Measurements from ENCODE around the gene TBKBP1.
"Not testable (repeated sequence)": the region's sequence is repeated elsewhere in the genome, so short reads cannot be mapped to it uniquely, and the experiment has no call there.

Gene TBKBP1

DNA sequence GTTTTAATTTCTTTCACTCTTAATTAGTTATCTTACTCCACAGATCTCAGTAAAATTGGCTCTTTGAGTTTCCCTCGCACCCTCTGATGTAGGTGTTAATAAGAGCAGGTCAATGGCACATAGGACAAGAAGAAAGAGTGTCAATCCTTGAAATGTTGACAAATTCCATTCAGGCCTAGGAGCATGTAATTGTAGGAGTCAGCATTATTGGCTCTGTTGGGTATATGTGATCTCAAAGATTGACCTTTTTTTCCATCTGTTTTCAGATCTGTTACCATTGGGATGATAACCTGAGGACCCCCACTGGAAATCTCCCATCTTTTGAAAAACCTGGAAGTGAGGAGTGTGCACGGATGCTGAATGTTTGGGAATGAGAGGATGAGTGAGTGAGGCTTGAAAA is 11.8 kb upstream of the TBKBP1 start:
- DNase-seq: no peak

DNA sequence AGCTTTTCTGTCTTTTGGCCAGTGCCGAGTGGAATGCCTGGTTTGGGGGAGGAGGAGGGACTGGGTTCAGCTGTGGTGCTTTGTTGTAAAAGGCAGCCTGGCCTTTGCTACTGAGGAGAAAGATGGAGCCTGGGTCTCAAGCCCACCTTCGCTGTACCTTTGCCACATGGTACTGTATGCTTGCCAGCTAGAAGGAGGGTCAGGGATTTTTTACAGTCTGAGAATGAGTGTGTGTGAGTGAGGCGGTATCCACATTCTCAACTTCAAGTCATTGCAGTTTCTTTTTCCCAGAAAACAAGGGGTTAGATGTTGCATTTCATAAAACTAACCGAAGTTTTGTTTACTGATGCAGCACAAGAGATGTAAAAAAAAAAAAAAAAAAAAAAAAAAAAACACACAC is 11.2 kb upstream of the TBKBP1 start:
- not testable (repeated sequence) for DNase-seq

DNA sequence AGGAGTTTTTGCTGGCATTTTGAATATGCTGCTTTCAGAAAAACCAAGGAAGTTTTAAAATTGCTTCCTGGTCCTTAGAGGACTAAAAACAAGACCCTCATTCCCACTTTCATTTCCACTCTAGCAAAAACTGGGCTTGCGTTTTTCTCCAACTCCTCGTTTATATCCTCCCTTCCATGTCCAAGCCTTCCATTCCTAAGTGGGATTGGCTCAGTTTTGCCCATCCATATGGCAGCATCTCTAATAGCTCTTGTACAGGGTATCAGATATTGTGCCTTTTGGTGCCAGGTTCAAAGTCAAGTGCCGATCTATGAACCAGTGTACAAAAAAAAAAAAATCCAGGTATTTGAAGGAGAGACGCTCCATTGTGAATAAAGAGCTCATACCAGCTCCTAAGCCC is 9.9 kb upstream of the TBKBP1 start:
- no peak for DNase-seq

DNA sequence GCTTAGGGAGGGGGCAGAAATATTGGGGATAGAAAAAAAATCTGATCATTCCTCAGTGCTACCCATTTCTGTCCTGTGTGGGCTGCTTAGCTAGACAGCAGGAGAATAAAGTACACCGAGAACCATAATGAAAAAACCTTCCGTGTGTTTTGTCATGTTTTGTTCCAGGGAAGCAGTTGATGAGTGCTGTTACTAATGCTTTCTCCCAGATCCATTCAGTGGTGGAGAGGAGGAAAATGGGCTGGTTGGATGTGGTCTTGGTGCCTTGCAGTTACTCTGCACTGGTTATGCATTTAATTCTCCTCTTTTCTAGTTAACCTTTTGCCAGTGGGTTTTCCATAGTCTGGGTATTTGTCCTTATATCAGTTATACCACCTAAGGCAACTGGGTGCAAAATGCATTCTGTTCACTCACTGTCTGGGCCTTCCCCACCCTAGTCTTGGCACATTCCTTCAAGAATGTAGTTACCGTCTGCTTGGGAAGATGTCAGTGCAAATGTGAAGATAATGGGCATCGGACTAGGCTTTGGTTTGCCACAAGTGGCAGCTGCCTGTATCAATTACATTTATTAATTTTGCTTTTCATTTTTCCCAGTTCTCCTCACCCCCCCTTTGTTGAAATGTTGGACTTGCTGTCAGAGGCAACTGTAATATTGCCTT is 9.3 kb upstream of the TBKBP1 start:
- no peak for DNase-seq

DNA sequence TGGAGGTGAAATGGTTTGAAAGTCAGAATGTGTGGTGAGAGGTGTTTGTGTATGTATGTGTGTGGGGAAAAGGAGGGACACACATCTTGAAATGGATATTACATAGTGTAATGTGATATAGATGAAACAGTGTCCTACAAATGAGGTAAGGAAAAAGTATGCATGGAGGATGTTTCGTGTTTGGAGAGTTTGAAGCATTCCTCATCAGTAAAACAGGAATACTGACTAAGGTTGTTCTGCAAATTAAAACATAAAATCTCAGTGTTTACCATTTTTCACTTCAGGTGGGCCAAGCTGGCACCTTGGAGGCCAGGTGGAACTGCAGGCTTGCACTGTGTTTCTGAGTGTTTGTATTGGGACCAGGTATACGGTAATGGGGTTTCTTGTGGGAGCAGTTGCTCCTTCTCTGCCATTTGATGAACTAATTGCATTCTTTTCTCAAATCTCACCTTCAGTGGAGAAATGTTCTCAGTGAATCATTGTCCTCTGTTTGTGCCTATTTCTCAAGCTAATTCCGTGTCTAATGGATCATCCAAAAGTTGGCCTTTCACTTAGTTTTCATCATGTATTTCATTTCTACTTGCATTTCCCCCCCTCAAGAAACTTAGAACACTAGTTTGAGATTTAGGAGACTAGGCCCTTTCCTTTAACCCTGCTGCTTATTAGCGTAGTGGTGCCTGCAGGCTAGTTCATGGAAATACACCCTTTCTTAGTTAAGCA is 8.2 kb upstream of the TBKBP1 start:
- DNase-seq: no peak

DNA sequence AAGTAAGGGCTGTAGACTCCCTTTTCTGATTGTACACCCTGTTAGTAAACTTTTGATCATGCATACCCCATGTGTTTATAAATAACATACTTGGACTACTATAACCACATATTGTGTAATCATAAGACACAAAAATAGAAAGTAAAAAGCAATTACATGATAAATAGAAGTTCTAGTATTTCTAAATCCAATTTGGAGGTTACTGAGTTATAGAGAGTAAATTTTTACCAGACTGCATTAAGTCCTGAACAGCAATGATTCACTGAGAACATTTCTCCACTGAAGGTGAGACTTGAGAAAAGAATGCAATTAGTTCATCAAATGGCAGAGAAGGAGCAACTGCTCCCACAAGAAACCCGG is 7.7 kb upstream of the TBKBP1 start:
- DNase-seq: no peak

DNA sequence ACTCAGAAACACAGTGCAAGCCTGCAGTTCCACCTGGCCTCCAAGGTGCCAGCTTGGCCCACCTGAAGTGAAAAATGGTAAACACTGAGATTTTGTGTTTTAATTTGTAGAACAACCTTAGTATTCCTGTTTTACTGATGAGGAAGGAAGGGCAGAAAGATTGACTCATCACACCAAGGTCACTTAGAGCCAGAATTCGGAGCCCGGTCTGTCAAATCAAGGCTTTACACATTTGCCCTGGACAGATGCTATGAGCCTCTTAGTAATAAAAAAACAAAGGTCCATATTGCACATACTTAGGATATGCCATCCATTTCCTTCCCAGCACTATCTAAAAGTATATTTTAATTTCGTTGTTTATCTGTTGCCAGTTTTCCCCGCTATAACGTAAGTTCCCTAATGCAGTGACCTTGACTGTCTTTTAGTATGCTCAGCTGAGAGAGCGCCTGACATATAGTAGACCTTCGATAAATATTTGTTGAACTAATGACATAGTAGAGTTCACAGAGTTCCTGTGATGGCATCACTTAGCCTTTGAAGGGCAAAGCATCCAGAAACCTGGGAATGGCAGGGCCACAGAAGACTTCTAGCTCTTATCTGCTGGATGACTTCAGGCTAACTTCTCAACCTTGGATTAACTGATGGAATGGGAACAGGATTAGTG is 7.2 kb upstream of the TBKBP1 start:
- no peak for DNase-seq

DNA sequence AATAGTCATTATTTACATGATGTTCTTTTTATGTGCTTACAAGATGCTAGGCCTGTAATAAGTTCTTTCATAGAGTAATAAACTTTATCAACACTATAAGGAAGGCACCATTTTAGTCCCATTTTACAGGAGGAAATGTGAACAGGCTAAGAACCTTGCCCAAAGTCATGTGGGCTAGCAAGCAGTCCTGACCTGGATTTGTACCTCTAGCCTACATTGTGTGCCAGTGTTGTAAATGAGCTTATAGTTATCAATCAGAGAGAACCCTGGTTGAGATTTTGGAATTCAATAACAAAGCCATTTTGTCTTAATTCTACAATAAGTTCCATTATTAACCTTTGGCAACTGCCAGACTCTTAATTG is 6.7 kb upstream of the TBKBP1 start:
- no peak for DNase-seq

DNA sequence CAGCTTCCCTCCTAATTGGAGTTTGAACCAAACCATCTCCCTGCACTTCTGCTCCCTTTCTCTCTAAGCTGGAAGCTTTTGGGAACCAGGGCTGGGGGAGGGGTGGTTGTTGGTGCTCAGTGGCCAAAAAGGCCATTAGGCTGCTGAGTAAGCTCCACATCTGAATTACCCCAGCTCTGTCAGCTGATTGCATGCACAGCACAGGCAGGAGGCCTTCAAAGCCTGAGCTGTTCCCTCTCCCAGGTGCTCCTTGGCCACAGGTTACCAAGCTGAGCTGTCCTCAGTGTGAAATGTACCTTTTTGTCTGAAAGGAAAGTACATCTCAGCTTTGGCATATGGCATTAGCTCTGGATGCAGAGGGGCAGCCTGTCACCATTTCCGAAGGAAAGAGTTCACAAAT is 6.2 kb upstream of the TBKBP1 start:
- DNase-seq: no peak

DNA sequence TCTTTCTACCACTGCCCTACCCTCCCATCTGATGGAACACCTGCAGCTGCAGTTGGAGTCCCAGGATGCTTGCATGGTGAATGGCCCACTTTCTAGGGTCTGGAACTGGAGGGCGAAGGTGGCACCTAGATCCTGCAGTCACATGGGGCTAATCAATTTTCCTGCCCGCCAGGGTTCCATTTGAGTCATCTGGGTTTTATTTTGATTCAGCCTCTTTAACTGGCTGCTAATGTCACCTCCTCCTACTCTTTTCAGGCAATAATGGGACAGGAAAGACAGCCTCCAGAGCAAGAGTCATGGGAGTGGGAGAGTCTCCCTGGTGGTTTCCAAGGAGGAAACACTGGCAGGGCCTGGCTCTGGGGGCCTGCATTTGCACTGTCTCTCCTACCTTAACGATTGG is 3.8 kb upstream of the TBKBP1 start:
- no peak for DNase-seq

DNA sequence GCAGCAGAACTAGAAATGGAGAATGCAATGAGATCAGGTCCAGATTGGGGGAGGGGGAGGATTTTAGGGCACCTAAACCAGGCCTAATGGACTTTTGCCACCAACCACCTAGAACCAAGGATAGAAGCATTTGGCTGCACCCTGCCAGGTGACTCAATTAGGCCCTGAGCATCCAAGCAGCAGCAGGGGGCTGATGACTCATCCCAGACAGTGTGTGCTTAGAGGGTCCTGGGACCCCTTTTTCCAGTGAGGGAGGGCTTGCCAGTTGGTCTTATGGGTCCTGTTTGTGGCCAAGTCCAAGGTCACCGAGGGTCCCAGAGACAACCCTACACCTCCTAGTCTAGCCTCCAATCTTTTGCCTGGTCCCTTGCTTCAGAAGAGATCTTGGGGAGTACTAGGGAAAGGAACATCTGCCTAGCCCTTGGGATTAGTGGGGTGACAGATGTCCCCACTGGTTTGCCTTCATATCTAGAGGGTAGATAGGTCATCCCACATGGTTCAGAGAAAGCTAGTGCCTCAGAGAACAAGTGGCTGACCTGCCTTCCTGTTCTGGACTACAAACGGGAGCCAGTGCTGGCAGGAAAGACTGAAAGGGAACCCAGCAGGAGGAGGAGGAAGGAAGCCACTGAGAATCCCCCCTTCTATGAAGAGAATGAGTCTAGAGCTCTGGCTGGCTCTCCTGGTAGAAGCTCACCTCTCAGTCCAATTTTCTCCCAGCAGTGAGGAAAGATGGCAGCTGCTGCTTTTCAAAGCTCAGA is 1.6 kb upstream of the TBKBP1 start:
- no peak for DNase-seq

DNA sequence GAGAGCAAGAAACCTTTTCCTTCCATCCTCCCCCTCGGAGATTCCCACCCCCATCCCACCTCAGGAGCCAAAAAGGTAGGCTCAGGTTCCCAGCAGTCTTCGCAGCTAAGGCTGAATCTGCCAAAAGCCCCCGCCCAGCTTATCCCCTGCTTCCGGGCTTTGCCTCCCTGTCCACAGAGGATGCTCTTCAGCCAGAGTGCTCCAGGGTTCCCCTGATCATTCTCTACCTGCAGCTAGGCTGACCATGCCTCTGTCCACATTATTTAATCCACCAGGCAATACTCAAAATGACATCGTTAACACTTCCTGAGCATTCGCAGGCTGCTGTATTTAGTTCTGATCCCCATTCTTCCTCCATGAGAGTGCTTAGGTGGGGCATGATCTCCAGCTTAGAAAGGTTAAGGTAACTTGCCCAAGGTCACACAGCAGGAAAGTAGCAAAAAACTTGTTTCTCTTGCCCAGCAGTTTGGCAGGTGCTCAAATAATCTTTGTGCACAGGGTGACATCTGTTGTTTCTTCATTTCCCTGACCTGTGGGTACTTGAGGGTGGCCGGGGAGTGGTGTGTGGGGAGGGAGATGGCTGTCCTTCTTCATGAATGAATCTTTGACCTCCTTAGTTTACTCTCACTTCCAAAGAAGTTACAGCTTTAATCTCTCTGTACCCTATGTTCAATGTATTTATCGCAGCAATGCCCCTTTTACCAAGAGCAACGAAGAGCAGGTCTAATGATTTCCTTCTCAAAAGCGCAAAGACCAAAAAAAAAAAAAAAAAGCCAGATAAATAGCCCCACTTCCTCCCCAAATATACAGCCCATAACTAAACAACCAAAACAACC is 848 bp upstream of the TBKBP1 start:
- no peak for DNase-seq

DNA sequence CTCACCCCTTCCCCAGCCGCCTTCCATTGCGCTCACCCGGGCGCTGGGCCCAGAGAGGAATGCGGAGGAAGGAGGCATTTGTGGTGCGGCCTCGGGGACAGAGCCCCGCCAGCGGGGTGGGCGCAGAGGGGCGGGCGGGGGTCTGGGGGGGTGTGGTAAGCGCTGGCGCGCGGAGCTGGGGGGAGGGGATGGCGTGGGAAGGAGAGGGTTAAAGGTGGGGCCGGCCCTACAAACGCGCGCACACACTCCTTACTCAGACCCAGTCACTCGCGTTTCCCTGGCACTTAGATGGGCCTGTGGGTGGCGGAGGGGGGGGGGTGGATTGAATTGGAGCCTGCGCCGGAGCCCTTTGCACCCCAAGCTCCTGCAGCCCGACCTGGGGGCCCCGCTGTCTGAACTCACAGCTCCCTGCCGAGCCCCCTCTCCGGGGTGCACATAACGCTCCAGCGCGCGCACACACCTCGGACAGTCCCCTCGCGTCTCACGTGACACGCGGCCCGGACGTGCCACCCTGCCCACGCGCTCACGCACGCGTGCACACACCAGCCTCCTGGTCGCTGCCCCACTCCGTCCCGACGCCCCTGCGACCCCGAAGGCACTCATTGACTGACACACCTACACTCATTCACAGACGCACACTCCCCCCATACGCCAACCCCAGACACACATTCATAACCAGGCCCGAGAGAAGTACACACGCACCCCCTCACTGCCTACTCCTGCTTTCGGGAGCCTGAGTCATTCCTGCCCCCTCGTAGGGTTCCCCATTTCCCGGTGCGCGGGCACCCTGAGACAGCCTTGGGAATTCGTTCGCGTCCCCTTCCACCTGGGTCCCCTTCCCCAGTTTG is 844 bp downstream of the TBKBP1 start:
- no peak for DNase-seq

DNA sequence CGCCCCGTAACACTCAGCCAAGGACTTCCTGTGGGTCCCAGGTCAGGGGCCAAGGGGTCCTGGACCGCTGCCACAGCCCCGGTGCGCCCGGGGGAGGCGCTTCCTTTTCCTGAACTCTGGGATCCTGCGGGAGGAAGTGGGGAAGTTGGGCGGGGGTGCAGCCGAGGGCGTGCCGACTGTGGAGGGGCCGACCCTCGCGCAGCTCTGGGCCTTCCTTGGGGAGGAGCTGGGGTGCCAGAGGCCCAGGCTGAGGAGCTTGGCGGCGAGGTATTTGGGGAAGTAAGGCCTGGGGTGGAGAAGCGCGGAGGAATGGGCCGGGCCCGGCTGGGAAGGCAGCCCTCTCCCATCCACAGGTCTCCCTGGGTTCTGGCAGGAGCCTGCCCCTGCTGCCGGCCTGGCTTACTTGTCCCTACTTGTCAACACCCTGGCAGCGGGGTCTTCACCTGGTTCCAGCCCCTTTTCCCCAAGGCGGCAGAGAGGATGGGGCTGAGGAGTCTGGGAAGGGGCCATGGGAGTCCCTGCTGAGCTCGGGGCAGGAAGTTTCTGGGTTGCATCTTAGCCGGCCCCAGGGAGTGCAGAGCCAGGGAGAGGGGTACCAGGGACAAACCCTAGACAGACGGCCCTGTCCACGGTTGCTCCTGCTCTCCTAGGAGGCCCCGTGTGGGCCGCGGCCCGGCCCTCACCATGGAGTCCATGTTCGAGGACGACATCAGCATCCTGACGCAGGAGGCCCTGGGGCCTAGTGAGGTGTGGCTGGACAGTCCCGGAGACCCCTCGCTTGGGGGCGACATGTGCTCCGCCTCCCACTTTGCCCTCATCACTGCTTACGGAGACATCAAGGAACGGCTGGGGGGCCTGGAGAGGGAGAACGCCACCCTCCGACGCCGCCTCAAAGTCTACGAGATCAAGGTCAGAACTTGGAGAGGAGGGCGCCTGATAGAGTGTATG is 1.7 kb downstream of the TBKBP1 start:
- DNase-seq: peak; percentile 75

DNA sequence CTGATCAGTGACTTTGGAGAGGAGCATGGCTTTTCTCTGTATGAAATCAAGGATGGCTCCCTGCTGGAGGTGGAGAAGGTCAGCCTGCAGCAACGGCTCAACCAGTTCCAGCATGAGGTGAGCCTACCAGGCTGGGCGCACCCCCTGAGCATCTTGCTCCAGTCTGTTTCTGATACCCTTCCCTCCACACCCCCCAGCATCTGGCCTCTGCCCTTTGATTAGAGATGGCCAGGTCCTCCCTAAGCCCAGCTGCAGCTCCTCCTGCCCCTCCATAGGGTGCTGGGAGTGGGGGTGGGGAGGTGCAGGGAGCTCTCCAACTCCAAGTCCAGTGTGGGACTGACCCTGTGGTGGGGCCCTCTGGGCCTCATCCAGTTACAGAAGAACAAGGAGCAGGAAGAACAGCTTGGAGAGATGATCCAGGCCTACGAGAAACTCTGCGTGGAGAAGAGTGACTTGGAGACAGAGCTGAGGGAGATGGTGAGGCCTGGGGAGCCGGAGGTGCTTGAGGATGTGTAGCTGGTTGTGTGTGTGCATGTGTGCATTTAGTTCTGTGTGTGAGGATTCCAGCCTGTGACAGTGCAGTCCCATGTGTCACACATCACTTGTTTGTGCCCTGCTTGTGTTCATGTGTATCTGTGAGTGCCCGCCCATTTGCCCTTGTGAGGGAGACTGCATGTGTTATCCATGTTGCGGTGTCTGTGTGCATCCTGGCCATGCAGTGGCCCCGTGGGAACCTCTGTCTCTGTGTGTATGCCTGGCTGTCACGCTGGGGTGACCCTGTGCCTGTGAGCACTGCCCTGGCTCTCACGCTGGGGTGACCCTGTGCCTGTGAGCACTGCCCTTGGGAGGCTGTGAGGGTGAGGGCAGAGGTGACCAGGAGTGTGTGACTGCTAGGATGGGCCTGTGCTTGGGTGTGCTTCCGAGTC is 3.0 kb downstream of the TBKBP1 start:
- DNase-seq: no peak

DNA sequence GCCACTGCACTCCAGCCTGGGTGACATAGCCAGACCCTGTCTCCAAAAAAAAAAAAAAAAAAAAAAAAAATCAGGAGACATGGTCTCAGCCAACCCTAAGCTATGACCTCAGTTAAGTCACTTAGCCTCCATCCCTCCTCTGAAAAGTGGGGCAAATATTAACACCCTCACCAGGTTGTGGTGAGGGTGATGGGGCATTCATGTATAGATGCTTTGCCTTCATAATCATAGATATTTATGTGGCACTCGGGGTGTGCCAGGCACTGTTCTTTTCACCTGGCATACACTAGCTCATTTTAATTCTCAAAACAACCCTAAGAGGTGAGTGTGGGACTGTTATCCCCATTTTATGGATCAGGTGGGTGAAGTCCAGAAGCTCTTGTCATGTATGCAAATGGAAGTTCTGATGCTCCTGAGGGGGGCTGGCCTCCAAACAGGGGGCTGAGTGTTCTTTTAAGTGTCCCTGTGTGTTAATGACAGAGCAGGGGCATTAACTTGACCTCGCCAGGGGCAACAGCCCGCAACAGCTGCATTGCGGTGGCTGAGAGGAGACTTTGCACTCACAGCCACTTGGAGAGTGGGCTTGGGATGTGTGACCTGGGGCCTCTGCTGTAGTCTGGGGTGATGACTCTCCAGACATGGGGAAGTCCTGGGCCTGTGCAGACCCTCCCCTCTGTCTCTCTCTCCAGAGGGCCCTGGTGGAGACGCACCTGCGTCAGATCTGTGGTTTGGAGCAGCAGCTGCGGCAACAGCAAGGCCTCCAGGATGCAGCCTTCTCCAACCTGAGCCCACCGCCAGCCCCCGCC is 4.1 kb downstream of the TBKBP1 start:
- DNase-seq: no peak

DNA sequence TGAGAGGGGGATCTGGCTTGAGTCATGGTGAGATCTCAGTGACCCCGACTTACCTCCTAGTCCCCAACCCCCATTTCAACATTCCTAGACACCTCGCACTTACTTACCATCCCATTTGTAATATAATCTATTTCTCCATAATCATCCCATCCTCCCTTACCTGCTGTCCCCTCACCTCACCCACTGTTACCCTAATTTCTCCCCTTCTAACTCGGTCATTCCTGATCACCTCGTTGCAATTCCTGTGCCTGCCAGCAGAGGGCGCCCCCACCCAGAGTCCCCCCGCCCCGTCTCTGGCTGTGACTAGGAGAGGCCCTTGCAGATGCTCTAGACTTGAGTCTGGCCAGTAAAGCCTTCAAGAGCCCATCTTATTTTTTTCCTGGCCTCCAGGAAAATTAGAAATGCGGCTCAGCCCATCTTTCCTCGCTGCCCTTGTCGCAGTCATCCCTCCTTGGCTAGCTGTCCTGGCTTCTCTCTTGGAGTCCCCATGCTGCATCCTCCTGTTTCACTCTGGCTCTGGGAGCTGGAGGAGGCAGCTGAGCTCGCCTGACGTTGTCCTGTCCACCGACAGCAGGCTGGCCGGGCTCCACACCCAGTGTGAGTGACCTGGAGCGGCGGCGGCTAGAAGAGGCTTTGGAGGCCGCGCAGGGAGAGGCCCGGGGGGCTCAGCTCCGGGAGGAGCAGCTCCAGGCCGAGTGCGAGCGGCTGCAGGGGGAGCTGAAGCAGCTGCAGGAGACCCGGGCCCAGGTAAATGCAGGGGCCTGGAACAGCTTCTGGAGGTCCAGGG is 5.0 kb downstream of the TBKBP1 start:
- peak; percentile 66 for DNase-seq

DNA sequence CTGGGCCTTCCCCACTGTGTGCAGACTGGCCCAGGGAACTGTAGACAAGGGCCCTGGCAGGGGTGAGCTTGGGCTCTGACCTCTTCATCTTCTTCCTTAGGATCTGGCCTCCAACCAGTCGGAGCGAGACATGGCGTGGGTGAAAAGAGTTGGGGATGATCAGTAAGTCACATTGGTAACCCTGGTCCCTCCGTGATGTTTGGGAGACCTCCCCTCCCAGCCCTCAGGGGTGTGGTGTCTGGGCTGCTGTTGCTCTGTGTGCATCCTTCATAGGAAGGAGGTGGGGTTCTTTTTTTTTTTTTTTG is 5.5 kb downstream of the TBKBP1 start:
- no peak for DNase-seq

Data from left hindlimb (tissue), 1 donor.